K562 (cell line): ENCODE data around the gene CD68. TPM values are rescaled to one million over a fixed set of nuclear protein-coding genes. Genes with fewer than 3 reads are reported as not detected.

Source experiments
- ATF3 ChIP-seq, 2 experiments: fragments of 450-650 bp in 1 of 2; sonication (generic) in 1 of 2; formaldehyde crosslinking in 1 of 2; IDR thresholded peaks in 1 of 2; conservative IDR thresholded peaks in 1 of 2; 2 replicates each; pipeline versions ENCODE4 v1.6.1 to v1.8.1; 2016 to 2023; ENCODE audit warnings: mild to moderate bottlenecking in 2 of 2, moderate library complexity in 2 of 2, inconsistent platforms in 1 of 2, missing genetic modification reagents in 1 of 2
- BRF2 ChIP-seq: IDR thresholded peaks from 3 replicates; pipeline ENCODE4 v1.6.1; 2011; ENCODE audit warnings: borderline replicate concordance, mild to moderate bottlenecking; ENCODE audit not compliant: insufficient read length, insufficient read depth
- E4F1 ChIP-seq: fragments of 250-450 bp; sonication (Bioruptor Pico); IDR thresholded peaks from 2 replicates; pipeline ENCODE4 v1.5.0; 2021; ENCODE audit warnings: mild to moderate bottlenecking, borderline replicate concordance
- GABPB1 ChIP-seq: sonication (generic); formaldehyde crosslinking; IDR thresholded peaks from 2 replicates; pipeline ENCODE4 v1.8.0; 2022; ENCODE audit warnings: mild to moderate bottlenecking, missing genetic modification reagents
- MBD2 ChIP-seq: sonication (generic); IDR thresholded peaks from 2 replicates; pipeline ENCODE4 v1.6.1; 2016; ENCODE audit warnings: low read depth, borderline replicate concordance
- NFE2L1 ChIP-seq: fragments of 450-650 bp; IDR thresholded peaks from 2 replicates; pipeline ENCODE4 v1.6.1; 2016; ENCODE audit warnings: missing genetic modification characterization, low read depth, mild to moderate bottlenecking, missing compliant biosample characterization, moderate library complexity, borderline replicate concordance
- POU5F1 ChIP-seq: fragments of 150-350 bp; IDR thresholded peaks from 2 replicates; pipeline ENCODE4 v1.6.1; 2014; ENCODE audit warnings: borderline replicate concordance, low read length, low read depth, mild to moderate bottlenecking; ENCODE audit not compliant: partially characterized antibody
- SMAD1 ChIP-seq: fragments of 150-350 bp; IDR thresholded peaks from 2 replicates; pipeline ENCODE4 v1.6.1; 2014; ENCODE audit warnings: low read length, low read depth; ENCODE audit not compliant: partially characterized antibody
- SMARCC2 ChIP-seq: fragments of 450-650 bp; IDR thresholded peaks from 2 replicates; pipeline ENCODE4 v1.6.1; 2017; ENCODE audit warnings: antibody characterized with exemption, moderate library complexity, mild to moderate bottlenecking, low read depth
- SNRNP70 ChIP-seq: fragments of 200-400 bp; formaldehyde crosslinking; optimal IDR thresholded peaks from 2 replicates; pipeline ENCODE3; 2017; ENCODE audit warnings: low read depth, low read length
- ZNF232 ChIP-seq: sonication (generic); formaldehyde crosslinking; IDR thresholded peaks from 2 replicates; pipeline ENCODE4 v1.8.0; 2022; ENCODE audit warnings: mild to moderate bottlenecking, missing genetic modification reagents
- ZNF699 ChIP-seq: fragments of 250-450 bp; sonication (Bioruptor Pico); IDR thresholded peaks from 2 replicates; pipeline ENCODE4 v1.8.0; 2021; ENCODE audit warnings: mild to moderate bottlenecking, moderate library complexity; ENCODE audit not compliant: insufficient replicate concordance
- polyA plus RNA-seq, 8 experiments: library from polyadenylated mRNA; depleted of rRNA in 4 of 8; stranded (reverse) in 5 of 8; unstranded in 3 of 8; fragments of >200 nt; fragmentation: Nextera tagmentation in 2 of 8; fragmentation: Illumina TruSeq in 1 of 8; extraction: Ambion mirVana in 2 of 8; extraction: Trizol in 1 of 8; gene quantifications; 2 replicates each; pipeline versions ENCODE4 v1.2.1 to v1.2.3, GENCODE V29; 2011 to 2014; ENCODE audit warnings: inconsistent platforms in 1 of 8, missing spikeins in 1 of 8
- total RNA-seq, 7 experiments: library from RNA; depleted of rRNA in 6 of 7; stranded (reverse); fragments of >200 nt in 6 of 7; fragmentation: Illumina TruSeq in 2 of 7; extraction: Trizol in 2 of 7; gene quantifications; 2 replicates each; pipeline versions ENCODE4 v1.2.1 to v1.2.3, GENCODE V29; 2011 to 2021; ENCODE audit warnings: low replicate concordance in 1 of 7
- TF ChIP-seq, protein P1 (sequence below): fragments of 450-650 bp; IDR thresholded peaks from 2 replicates; pipeline ENCODE4 v1.6.1; 2017; ENCODE audit warnings: antibody characterized with exemption
- TF ChIP-seq, protein P2 (sequence below): fragments of 450-650 bp; IDR thresholded peaks from 2 replicates; pipeline ENCODE4 v1.6.1; 2014; ENCODE audit warnings: low read depth, mild to moderate bottlenecking, moderate library complexity, borderline replicate concordance

The CD68 gene
- total and polyA plus RNA-seq, 9 of the 15 experiments (the other 6 are each of a cell fraction or from before 2014, with no cell fraction given): 28.2 to 89.8 (median 37.7) TPM

GRCh38 chr17:7627250-7628121 is 48.0 kb downstream of the CD68 start, which contains the start of gene SAT2 (continued):
- TF ChIP-seq, protein P1, sequence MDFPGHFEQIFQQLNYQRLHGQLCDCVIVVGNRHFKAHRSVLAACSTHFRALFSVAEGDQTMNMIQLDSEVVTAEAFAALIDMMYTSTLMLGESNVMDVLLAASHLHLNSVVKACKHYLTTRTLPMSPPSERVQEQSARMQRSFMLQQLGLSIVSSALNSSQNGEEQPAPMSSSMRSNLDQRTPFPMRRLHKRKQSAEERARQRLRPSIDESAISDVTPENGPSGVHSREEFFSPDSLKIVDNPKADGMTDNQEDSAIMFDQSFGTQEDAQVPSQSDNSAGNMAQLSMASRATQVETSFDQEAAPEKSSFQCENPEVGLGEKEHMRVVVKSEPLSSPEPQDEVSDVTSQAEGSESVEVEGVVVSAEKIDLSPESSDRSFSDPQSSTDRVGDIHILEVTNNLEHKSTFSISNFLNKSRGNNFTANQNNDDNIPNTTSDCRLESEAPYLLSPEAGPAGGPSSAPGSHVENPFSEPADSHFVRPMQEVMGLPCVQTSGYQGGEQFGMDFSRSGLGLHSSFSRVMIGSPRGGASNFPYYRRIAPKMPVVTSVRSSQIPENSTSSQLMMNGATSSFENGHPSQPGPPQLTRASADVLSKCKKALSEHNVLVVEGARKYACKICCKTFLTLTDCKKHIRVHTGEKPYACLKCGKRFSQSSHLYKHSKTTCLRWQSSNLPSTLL: 0 out of 2 replicates have a peak, but pooled peaks have one; percentile 41
- no peak for TF ChIP-seq ZNF699 (CRISPR knock-in tag)
- no peak for TF ChIP-seq POU5F1
- TF ChIP-seq SMAD1: no peak
- no peak for TF ChIP-seq GABPB1 (CRISPR knock-in tag)
- TF ChIP-seq SNRNP70: no peak
- no peak for TF ChIP-seq MBD2
- TF ChIP-seq ATF3 (IDR thresholded peaks at IDR 0.05): no peak
- TF ChIP-seq ATF3 (CRISPR knock-in tag; conservative IDR thresholded peaks at IDR 0.05): no peak
- TF ChIP-seq ZNF232 (CRISPR knock-in tag): no peak
- no peak for TF ChIP-seq E4F1
- TF ChIP-seq NFE2L1 (tag): no peak
- TF ChIP-seq SMARCC2: no peak
- no peak for TF ChIP-seq BRF2
- TF ChIP-seq, protein P2, sequence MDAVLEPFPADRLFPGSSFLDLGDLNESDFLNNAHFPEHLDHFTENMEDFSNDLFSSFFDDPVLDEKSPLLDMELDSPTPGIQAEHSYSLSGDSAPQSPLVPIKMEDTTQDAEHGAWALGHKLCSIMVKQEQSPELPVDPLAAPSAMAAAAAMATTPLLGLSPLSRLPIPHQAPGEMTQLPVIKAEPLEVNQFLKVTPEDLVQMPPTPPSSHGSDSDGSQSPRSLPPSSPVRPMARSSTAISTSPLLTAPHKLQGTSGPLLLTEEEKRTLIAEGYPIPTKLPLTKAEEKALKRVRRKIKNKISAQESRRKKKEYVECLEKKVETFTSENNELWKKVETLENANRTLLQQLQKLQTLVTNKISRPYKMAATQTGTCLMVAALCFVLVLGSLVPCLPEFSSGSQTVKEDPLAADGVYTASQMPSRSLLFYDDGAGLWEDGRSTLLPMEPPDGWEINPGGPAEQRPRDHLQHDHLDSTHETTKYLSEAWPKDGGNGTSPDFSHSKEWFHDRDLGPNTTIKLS: no peak
